ENCODE measurements around the gene KCTD20.

KCTD20 gene

DNA sequence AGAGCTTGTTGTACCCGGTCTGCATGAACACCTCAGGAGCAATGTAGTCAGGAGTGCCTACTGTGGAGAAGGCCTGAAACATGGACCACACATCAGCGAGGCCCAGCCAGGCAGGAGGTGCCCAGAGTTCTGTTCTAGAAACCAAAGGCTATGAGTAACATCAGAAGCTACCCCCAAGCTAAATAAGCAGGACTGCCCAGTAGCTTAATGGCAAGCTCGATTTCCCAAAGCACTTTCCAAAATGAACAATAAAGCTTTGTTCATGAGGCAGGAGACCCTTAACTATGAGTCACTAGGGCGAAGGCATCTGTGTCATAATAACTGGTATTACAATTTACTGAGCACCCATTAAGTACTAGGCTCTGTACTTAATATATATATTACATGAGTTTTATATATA, 57.1 kb downstream of the KCTD20 start:
- no peak for DNase-seq

DNA sequence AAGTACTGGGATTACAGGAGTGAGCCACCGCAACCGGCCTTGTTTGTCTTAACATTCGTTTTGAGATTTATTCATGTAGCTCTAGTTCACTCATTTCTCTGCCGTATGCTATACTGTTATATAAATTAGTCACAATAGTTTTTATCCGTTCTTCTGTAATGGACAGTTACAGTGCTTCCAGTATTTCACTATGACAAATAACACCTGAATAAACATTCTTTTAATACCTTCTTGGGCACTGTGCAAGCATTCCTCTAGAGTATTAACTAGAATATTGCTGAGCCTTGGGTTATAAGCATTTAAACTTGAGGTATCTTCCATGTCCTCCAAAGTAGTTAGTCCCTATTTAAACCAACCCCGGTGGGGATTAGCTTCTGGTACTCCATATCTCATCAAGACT, 58.9 kb downstream of the KCTD20 start:
- DNase-seq: no peak

DNA sequence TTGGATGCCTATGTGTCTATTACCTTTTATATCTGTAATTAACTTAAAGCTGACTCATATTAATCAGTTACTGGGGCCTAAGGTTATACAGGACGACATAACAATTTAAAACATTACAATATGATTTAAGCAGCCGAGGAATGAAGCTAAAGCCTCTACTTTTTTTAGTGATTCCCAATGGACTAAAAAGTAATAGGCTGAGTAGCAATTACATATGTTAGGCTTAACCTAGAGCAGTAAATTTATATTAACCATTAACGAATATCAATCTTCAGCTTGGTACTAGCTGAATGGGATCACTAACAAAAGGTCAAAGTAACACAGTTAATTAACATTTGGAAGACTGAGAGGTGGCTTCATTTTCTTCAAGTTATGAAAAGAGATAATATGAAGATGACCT, 61.4 kb downstream of the KCTD20 start:
- no peak for DNase-seq

DNA sequence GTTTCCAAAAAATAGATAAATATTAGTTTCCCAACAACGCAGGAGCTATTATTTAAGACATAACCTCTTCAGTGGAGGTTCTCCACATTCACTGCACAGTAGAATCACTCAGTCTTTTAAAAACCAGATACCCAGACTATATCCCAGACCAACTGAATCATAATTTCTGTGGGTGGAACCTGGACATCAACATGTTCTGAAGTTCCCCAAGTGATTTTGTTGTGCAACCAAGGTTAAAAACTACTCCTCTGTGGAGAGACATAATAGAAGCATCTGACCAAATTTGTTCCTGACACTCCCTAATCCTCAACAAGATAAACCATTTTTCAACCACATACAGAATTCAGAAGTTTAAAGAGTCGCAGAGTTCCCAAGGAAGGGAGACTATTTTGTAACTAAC, 62.2 kb downstream of the KCTD20 start:
- no peak for DNase-seq

DNA sequence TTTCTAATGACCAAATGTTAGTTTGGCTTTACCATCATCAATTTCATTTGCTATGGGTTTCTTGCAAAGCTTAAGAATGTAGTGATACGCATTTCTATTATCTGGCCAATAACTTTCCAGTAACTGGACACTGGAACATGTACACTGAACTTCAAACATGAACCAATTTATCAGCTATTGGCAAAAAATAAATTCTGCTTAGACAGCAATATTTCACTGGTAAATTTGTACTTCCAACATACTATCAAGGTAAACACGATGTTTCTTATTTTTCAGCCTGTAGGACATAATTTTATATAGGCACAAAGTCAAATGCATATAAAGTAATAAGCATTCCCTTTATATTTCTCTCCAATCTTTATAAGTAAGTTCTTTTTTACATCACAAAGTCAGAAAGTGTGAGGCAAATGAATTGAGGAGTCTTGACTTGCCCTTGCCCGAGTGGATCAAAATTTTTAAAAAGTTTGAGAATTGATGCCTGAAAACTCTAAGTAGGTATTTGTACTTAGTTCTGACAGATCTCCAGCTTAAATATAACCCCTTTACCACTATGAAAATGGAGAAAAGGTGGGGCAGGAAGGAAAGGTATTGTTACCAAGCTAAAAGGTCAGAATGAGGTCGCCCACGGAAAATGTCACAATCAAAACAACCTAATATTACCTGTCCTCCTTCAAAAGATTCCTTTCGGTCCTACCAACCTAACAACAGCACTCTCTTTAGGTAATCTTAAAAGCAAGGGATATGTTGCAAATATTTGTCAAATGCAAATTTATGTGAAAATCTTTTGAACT, 63.1 kb downstream of the KCTD20 start:
- no peak for DNase-seq

DNA sequence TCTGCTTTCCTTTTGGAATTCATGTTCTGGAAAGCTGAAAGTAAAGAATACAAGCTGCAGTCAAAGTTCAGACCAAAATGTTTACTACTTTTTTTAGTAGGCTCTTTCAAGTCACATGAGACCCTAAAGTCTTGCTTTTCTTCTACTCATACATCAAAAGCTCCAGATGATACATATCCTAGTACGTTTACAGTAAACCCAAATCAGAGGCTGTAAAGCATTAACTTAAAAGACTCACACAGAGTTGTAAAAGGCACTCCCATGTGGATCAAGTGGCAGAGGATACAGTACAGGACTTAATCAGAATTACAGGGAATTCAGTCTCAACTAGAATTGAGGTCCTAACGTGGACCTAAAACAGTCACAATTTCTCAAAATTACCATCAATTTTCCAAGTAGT, 63.8 kb downstream of the KCTD20 start:
- no peak for DNase-seq

DNA sequence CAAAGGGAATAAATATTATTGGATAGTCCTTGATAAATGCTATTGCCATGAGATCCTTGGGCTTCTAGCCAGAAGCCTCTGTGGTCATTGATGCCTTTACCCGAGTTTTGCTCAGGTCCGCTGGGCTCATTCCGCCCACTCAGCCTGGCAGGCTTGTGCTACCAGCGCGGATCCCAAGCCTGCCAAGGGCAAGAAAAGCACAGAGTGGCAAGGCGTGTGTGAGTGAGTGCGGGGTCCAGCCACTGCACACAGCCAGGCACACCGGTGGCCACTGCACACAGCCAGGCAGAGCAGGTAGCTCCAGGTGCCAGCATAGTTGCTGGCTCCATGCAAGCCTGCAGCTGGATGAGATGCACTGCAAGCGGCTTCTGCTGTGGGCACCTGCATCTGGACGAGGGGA, 65.7 kb downstream of the KCTD20 start:
- no peak for DNase-seq

DNA sequence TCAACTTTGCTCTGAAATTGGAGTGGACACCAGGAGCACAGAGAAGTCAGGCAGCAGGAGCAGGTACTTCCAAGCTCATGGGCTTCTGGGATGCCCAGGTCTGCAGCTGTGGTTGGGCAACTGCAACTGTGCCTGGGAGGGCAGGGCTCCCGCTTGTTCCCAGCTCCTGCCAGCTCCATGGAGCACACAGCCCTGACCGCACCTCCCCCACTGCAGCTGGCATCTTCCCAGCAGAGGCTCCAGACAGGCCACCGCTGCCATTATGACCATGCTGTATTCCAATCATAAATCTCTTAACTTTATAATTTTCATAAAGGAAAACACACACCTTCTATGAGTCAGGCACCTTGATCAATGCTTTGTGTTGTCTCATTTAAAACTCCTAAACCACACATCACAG, 67.6 kb downstream of the KCTD20 start:
- no peak for DNase-seq

DNA sequence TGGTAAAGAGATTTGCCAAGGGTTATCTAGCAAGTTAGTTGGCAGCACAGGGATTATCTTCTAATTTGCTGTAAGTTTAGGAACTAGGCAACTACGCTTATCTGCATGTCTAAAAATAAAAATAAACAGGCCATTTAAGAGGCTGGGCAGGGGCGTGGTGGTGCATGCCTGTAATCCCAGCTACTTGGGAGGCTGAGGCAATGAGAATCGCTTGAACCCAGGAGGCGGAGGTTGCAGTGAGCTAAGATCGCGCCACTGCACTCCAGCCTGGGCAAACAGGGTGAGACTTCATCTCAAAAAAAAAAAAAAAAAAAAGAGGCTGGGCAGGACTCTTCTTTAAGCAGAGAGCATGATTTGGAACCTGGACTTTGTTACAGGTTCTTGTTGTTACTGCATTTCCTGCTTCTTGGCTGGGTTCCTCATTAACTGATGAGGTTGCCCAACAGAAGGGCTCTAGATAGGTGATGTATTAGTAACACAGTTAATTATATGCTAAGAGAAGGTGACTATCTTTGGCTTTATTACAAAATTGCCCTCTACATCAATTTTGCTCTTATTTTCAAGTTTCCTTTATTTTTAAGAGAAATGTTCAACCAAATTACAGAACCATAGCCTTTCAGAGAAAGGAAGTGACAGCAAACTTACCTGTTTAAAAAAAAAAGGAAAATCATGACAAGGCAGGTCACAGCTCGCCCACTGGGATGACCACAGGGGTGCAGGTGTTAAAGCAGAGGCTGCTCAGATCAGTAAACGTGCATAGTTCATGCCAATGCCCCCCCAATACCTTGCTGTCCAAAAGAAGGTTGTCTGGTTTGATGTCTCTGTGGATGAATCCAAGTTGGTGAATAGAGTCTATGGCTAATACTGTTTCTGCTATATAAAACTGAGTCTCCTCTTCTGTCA, 72.0 kb downstream of the KCTD20 start:
- DNase-seq: no peak

DNA sequence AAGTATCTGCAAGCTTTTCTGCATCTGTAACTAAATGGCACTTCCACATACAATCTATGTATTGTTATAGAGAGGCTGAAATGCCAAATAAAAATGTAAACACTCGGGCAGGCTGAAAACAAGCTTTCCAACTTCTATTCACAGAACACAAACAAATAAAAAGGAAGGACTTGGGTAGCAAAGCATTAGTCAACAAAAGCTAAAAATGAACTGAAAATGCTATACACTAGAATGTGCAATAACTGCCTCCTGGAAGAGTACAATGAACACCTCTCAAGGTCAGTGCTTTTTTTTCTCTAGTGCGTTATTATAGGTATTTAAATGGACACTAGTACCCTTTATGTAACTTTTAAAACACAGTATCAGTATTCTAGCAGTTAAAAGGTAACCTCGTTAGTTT, 73.0 kb downstream of the KCTD20 start:
- DNase-seq: no peak

DNA sequence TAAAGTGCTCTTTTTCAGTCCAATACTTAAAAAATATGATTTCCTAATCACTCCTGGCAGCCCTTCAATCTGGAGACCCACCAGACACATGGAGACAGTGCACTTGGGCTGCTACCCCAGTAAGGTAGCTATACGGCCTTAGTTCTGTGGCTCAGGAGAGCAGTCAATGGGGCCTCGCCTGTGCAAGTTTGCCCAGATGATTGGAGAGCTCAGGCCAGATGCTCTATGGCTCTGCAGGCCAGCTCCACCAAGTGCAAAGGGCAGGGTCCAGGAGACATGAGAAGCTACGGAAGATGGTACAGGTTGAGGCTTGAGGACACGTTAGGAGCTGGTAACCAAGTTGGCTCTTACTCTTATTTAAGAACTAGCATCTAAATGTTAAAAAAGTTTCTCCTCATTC, 73.8 kb downstream of the KCTD20 start:
- DNase-seq: no peak

DNA sequence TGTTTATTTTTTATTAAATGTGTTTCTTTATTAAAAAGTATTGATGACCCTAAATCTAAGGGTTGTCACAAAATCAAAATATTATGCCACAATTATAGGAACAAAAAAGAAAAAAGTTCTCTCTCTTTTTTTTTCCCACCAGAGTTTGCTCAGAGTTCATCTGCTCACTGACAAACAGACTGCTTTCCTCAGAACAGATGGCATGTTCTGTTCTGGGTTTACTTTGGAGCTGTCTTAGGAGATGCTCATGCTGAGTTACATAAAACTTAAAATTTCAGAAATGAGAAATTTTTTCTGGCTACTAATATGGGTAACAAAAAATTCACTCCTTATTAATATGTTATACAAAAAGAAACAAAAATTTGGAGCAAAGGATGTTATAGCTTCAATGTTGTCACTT, 74.2 kb downstream of the KCTD20 start:
- DNase-seq: no peak

DNA sequence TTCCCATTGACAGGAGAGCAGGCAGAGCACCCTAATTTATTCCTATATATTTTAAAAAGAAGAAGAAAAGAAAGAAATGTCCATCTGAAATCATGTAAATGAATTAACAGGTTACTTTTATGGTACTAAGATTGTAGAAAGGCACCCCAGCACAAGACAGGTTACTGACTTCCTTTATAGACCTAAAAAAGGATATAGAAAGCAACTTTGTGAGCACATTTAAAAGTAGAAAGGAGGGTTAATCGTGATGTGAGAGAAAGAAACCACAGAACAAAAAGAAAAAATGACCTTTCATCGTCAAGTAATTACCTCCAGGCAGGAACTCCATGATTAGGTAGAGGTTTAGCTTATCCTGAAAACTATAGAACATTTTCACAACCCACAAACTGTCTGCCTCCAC, 74.6 kb downstream of the KCTD20 start:
- no peak for DNase-seq

DNA sequence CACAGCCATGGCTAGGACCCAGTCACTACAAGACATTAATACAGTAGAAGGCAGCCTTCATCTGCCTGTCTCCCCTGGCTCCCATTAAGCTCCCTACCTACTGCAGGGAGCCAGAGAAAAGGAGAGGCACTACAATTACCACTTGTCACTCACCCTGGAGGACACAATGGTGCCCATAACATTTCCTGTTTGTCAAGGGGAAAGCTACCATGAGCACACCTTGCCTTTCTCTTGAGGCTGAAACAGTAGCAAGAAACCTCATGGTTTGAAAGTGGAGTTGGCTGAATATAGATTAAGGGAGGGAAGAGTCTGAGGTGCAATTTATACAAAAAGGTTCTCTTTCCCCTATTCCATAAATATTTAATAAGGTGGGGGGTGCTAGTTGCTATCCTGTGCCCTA, 76.6 kb downstream of the KCTD20 start:
- no peak for DNase-seq

DNA sequence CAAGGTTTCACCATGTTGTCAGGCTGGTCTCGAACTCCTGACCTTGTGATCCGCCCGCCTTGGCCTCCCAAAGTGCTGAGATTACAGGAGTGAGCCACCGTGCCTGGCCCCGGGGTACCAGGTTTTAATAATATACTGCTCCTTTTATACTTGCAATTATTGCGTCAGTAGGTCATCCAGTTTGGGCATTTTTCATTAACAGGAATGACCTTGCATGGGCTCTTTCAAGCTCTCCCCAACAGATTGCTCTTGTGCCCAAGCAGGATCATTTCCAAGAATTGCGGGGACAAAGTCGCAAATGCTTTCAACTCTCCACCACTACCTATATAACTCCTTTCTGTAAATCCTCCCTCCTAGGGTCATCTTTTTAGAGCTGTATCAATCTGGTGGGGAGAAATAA, 80.7 kb downstream of the KCTD20 start:
- no peak for DNase-seq

DNA sequence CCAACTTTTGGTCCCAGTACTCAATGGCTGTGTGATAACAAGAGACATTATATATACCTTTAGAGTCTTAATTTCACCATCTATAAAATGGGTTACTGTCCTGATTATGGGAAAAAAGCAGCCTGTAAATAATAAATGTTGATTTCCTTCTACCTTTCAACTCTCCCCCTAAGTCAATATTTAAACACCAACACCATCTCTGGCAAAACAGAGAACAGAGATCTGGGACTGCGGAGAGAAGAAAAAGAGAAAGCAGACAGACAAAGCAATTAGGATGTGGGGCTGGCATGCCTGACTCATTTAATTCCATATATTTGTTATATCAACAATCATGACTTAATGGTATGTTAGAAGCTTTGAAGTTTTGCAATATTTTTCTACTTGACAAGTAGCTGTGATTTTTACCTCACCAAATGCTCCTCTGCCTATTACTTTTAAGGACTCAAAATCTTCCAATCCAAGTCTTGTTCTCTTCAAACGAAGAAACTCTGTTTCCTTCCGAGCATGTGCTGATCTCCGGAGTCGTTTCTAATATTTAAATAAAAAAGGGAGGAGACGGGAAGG, 81.2 kb downstream of the KCTD20 start:
- no peak for DNase-seq

DNA sequence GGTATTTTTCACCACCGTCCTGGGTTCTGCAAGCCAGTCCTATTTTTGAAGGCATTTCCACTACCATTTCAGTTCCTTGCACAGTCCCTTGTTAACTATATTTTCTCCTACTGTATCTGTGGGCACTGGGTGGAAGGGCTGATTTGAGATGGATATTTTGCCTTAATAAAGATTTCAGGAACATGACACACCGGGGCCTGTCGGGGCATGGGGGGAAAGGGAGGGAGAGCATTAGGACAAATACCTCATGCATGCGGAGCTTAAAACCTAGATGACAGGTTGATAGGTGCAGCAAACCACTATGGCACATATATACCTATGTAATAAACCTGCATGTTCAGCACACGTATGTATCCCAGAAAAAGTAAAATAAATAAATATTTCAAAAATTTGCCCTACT, 82.1 kb downstream of the KCTD20 start:
- DNase-seq: no peak

DNA sequence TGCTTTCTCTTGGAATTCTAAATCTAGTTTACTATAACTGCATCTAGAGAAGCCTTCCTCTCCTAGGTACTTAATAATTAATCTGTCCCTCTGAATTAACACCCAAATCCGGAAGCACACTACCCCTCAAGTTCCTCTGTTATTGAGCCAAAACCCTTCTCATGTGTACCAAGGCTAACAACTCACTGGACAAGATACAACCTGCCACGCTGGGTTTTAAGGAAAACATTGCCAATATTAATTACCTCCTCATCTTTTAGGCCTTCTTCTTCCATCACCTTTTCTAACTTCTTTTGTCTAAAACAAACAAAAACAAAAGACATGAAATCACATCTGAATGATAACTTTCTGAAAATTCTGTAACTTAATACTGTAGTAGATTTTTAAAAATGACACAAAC, 82.5 kb downstream of the KCTD20 start:
- no peak for DNase-seq

DNA sequence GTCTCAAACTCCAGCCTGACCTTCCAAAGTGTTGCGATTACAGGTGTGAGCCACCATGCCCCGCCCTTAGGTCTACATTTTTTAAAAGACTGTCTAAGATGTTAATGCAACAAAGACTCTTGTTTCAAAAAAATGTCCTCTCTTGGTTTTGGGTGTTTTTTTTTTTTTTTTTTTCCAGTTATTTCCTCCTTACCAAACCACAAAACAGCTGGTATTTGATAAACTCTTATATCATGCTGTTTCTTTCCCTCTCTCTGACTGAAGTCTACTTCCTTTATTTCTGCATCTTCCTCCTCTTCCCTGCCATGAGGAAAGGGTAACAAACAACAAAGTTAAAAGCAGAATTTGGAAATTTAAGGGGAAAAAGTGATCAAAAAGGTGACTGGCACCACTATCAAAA, 83.3 kb downstream of the KCTD20 start:
- no peak for DNase-seq

DNA sequence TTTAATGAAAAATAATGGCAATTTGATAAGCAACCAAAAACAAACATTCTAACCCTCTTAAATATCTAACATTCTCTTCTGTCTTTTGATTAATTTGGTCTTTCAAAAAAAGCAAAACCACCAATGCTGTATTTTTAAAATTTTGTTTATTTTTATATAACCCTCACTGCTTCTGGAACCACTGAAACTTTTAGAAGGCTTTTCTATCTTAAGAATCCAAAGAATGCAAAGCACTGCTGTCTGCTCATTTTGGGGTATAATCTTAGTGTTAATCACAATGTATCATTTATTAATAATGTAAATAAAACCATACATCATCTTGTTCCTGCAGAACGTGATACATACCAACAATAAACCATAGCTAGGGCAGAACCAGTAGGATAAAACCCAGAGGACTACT, 90.5 kb downstream of the KCTD20 start:
- DNase-seq: no peak

DNA sequence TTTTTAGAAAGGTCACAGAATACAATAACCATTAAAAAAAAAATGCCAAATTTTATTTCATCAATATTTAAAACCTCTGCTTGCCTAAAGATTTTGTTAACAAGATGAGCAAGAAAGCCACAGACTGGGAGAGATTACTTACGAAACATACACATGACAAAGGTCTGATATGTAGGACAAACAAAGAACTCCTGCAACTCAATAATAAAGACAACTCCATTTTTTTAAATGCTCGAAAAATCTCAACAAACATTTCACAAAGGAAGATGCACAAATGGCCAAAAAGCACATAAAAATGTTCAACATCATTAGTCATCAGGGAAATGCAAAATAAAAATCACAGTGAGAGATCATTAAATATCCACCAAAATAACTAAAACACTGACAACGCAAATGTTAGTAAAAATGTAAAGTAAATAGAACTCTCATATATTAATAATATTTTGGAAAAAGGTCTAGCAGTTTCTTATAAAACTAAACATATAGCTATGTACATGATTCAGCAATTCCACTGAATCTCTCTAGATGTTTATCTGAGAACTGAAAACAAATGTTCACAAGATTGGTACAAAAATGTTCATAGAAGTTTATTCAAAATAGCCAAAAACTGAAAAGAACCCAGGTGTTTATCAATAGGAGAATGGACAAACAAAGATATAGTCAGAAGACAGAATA, 94.2 kb downstream of the KCTD20 start:
- DNase-seq: no peak

DNA sequence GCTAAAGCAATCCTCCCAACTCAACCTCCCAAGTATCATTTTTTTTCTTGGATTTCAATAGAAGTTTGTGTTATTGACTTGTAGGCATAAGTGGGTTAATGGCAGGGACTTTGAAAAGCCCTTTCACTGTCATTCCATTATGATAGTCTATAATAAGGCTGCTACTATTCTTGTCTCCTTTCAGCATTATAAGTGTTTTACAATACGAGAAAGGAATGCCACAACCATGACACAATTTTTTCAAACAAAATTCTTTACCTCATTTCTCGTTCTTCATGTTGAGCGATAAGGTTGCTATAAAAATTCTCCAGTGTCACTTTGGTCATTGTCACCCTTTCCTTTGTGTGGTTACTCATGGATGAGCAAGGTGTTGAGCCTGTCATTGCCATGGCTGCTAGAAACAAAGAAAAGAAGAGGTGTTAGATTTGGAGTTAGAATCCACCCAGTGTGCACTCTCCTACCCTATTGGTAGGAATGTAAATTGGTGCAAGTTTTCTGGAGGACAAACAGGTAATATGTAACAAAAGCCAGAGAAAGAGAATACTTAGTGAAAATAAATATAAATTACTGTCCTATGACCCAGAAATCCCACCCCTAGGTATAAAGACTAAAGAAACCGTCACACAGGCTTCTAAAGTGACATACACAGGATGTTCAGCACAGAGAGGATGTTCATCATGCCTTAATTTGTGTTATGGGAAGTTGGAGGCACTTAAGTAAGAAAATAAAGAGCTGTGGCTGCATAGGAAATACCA, 97.2 kb downstream of the KCTD20 start:
- no peak for DNase-seq
